ENCODE data around the gene PRDM15. TPM values are rescaled to one million over a fixed set of nuclear protein-coding genes. Genes with fewer than 3 reads are reported as not detected.
A peak's percentile ranks its signal among the peaks of the same experiment; 100 is the strongest.

Gene PRDM15
- total and polyA plus RNA-seq, 10 donors = 4.4 to 18.0 (median 10.8) TPM

DNA sequence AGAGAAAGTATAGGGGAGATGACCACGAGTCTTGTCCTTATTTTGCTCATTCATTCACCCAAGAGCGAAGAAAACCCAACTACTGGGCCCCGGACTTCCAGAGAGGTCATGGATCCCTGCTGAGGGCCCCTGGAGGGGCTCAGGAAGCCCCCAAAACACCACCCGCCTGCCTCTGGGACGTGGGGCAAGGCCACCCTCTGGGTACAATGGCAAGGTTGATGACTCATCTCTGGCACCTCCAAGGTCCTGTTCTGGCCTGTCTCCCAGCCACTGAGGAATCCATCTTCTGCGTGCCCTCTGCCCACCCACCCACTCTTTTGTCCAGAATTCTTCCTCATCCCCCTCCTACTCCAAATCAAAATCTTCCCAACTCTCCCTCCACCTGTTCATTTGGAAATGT, 21.3 kb upstream of the PRDM15 start:
- Histone ChIP-seq H3K4me1 (peaks cover 0 to 46% (median 11%) of the 10 kb centered on the region in 6 donors), H3K27me3 (replicated peaks in 1 of 7) (no peaks in the 10 kb centered on the region), H3K36me3 (peaks cover 0 to 97% (median 42%) of the 10 kb centered on the region in 6 donors), H3K27ac (peak overlapping the region in 2 of 8 donors; percentile 35 to 39), H3K9me3 (no peaks in the 10 kb centered on the region), H3K4me3 (no peak overlapping the region)
- intact Hi-C loops (cut with DNase I; ENCODE audit: low total_unique reads) = no loop called here
- no peak for DNase-seq
- WGBS, 5 donors = 71 to 86% (median 79%) methylated on average over 6 of the region's 6 CpGs
- TF ChIP-seq CTCF (IDR thresholded peaks at IDR 0.05 in 8 of 11, conservative IDR thresholded peaks at IDR 0.05 in 3 of 11) (no peak), POLR2A (IDR thresholded peaks at IDR 0.05) (no peak), POLR2AphosphoS5 (IDR thresholded peaks at IDR 0.05) (no peak)

GRCh38 chr21:41899426-41900202, 20.5 kb upstream of the PRDM15 start:
- no peak for TF ChIP-seq POLR2A (IDR thresholded peaks at IDR 0.05)
- no peak for TF ChIP-seq POLR2AphosphoS5 (IDR thresholded peaks at IDR 0.05)
- no peak for TF ChIP-seq CTCF (IDR thresholded peaks at IDR 0.05 in 8 of 11, conservative IDR thresholded peaks at IDR 0.05 in 3 of 11)
- peaks cover 0 to 97% (median 39%) of the 10 kb centered on the region in 6 donors for H3K36me3 ChIP-seq
- H3K9me3 ChIP-seq = no peaks in the 10 kb centered on the region
- intact Hi-C loops (cut with DNase I; ENCODE audit: low total_unique reads) = no loop called here
- peaks cover 0 to 49% (median 11%) of the 10 kb centered on the region in 6 donors for H3K4me1 ChIP-seq
- DNase-seq = no peak
- H3K27ac ChIP-seq = peak overlapping the region in 3 of 8 donors; percentile 35 to 42 (median 41)
- WGBS, 5 donors = 46 to 74% (median 60%) methylated on average over 24 to 25 of the region's 25 CpGs
- no peaks in the 10 kb centered on the region for H3K27me3 ChIP-seq (replicated peaks in 1 of 7)
- no peak overlapping the region for H3K4me3 ChIP-seq

DNA sequence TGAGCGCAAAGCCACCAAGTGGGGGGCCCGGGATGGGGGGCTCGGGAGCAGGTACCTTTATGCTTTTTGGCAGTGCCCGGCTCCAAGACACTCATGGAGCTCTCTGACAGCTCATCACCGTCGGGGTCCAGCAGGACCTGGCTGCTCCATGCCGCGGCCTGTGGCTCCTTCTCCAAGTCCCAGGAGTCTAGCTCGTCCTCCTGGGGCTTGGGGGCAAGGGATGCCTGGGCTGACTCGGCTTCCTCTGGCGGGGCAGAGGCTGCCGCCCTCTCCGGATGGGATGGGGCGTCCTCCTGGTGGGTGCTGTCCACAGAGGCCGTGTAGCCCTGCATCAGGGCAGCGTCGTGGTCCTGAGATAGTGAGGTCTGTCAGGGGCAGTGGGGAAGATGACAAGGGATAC, 19.9 kb upstream of the PRDM15 start:
- Histone ChIP-seq H3K4me3 (no peak overlapping the region), H3K27ac (peak overlapping the region in 2 of 8 donors; percentile 41 to 42), H3K36me3 (peaks cover 0 to 97% (median 36%) of the 10 kb centered on the region in 6 donors), H3K27me3 (replicated peaks in 1 of 7) (no peaks in the 10 kb centered on the region), H3K4me1 (peaks cover 0 to 49% (median 11%) of the 10 kb centered on the region in 6 donors), H3K9me3 (no peaks in the 10 kb centered on the region)
- intact Hi-C loops (cut with DNase I; ENCODE audit: low total_unique reads) = no loop called here
- WGBS, 5 donors = 84 to 92% (median 89%) methylated on average over 8 to 17 of the region's 17 CpGs
- no peak for DNase-seq
- TF ChIP-seq POLR2A (IDR thresholded peaks at IDR 0.05) (no peak), POLR2AphosphoS5 (IDR thresholded peaks at IDR 0.05) (no peak), CTCF (IDR thresholded peaks at IDR 0.05 in 8 of 11, conservative IDR thresholded peaks at IDR 0.05 in 3 of 11) (no peak)

- DNase-seq = peak; percentile 65
- intact Hi-C loops (cut with DNase I; ENCODE audit: low total_unique reads) = no loop called here
- Histone ChIP-seq H3K27me3 (replicated peaks in 1 of 7) (no peaks in the 10 kb centered on the region), H3K9me3 (no peaks in the 10 kb centered on the region), H3K4me3 (no peak overlapping the region), H3K4me1 (peaks cover 0 to 49% (median 11%) of the 10 kb centered on the region in 6 donors), H3K27ac (peak overlapping the region in 1 of 8 donors; percentile 11), H3K36me3 (peaks cover 0 to 95% (median 28%) of the 10 kb centered on the region in 6 donors)
- TF ChIP-seq POLR2AphosphoS5 (IDR thresholded peaks at IDR 0.05) = peak in 1 of 3 donors; percentile 27
- no peak for TF ChIP-seq POLR2A (IDR thresholded peaks at IDR 0.05)
- 77 to 94% (median 90%) methylated on average over 6 to 8 of the region's 8 CpGs for WGBS, 5 donors
These were observed 18.6 kb upstream of the PRDM15 start for GRCh38 chr21:41897700-41898099.
